HG02938 (cell line): Measurements from ENCODE around the gene GPR161.

Source experiments
- ATAC-seq: cut with Tn5 transposase; IDR thresholded peaks from one replicate; pipeline ENCODE4 v1.9.1; 2021; ENCODE audit warnings: mild to moderate bottlenecking, moderate library complexity; ENCODE audit not compliant: unreplicated experiment

The GPR161 gene

GRCh38 chr1:168148916-168149315 lies 12.2 kb upstream of the GPR161 start:
- no peak for ATAC-seq

GRCh38 chr1:168146626-168147025 lies 9.9 kb upstream of the GPR161 start:
- ATAC-seq = no peak

GRCh38 chr1:168146160-168146539 lies 9.4 kb upstream of the GPR161 start:
- no peak for ATAC-seq

- ATAC-seq = peak; percentile 92
These were observed 8.7 kb upstream of the GPR161 start for GRCh38 chr1:168145184-168146159.

GRCh38 chr1:168141871-168142385 lies 5.2 kb upstream of the GPR161 start:
- ATAC-seq = no peak

DNA sequence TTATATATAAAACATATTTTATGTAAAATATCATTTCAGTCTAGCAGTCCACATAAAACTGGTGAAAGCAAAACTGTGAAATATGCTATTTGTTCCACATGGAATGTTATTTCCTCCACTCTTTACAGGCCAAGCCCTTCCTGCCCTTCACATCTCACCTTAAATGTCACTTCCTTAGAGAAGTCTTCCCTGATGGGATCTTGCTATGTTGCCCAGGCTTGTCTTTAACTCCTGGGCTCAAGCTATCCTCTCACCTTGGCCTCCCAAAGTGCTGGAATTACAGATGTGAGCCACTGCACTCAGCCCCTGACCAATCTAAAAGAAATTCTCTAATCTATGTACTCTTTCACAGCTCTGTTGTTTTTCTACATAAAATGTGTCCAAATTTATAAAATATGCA lies 2.3 kb upstream of the GPR161 start:
- ATAC-seq = no peak

- no peak for ATAC-seq
These were observed 1.4 kb upstream of the GPR161 start for GRCh38 chr1:168138134-168138533.

DNA sequence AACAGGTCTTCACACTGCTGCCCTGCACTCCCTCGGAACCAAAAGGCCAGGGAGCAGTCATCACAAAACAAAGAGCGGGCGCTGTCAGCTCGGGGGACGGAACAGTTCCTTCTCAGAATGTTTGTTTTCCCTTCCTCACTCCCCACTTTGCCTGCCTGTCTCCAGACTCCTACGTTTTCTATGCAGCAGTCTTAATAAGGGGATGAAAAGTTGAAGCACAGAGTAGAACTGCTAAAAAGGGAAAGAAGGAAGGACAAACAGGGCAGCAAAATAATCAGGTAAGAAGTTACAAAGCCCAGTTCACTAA lies 738 bp upstream of the GPR161 start:
- no peak for ATAC-seq

- no peak for ATAC-seq
These were observed 615 bp downstream of the GPR161 start for GRCh38 chr1:168135921-168136708.

GRCh38 chr1:168135116-168135920 lies 1.4 kb downstream of the GPR161 start:
- ATAC-seq = no peak

DNA sequence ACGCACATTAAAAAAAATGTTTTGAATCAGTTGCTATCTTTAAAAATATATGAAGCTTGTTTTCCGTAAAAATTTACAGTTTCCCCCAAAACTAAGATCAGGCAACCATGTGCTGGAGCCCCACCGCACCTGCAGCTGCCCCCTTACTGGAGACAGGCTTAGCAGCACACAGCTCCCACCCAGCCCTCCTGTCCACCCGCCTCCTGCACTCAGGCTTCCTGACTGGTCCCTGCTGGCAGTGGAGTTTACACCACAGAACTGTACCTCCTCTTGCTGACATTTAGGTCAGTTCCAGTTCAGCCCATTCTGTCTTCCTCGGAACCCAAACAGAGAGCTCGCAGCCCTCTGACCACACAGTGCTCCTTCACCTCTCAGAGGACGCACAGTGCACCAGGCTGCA lies 2.1 kb downstream of the GPR161 start:
- ATAC-seq = no peak

GRCh38 chr1:168134132-168134531 lies 2.6 kb downstream of the GPR161 start:
- no peak for ATAC-seq

DNA sequence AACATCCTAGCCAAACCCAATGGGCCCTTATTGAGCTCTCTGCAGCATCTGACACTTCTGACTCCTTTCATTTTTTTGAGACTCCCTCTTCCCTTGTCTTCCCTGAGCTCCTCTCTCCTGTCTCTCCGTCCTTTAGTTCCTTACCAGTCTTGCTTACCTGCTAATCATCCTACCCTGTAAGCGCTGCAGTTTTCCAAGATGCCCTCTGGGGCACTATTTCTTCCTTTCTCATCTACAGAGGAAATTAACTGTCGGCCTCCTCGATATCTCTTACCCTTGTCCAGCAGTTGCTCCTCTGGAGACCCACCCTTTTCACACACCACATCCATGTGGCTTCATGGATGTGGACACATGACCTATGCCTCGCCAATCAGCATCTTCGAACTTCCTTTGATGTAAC lies 6.8 kb downstream of the GPR161 start:
- no peak for ATAC-seq

DNA sequence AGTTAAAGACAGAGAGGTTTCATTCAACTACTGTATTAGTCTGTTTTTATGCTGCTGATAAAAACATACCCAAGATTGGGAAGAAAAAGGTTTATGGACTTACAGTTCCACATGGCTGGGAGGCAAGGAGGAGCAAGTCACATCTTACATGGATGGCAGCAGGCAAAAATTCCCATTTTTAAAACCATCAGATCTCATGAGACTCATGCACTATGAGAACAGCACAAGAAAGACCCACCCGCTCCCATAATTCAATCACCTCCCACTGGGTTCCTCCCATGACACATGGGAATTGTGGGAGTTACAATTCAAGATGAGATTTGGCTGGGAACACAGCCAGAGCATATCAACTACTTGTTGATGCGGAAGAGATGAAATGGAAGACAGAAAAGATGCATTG lies 9.2 kb downstream of the GPR161 start:
- no peak for ATAC-seq

GRCh38 chr1:168125051-168125450 lies 11.7 kb downstream of the GPR161 start:
- ATAC-seq = no peak

DNA sequence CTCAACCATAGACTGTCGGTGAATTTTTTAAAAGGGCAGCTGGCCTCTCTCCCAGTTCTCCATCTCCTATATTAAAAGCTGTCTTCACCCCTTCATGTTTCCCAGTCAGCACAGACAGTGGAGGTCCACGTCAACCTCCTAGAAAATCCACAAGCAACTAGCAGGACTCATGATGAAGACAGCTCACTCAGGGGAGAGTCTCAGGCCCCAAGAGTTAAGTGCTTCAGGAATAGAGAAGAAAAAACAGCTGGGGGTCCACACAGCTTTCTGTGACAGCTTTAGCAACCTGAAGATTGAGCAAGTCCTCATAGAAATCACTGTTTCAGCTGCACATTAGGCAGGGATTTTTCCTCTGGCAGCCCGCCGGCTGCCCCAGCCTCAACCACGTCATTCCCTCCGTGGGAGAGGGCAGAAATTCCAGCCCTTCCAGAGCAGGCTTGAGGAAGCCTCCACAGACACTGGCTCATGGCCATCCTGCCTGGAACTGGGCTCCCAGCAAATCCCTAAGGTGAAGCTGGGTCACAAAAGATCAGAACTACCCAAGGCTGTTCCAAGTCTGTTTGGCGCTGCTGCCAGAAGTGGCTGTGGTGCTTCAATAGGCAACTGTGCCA lies 15.2 kb downstream of the GPR161 start:
- ATAC-seq = no peak

DNA sequence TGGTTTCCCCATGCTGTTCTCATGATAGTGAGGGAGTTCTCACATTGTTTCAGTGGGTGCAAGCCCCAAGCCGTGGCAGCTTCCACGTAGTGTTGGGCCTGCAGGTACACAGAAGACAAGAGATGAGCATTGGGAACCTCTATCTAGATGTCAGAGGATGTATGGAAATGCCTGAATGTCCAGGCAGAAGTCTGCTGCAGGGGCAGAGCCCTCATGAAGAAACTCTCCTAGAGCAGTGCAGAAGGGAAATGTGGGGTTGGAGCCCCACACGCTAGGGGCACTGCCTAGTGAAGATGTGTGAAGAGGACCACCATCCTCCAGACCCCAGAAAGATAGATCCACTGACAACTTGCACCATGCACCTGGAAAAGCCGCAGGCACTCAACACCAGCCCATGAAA lies 17.0 kb downstream of the GPR161 start:
- ATAC-seq = no peak

DNA sequence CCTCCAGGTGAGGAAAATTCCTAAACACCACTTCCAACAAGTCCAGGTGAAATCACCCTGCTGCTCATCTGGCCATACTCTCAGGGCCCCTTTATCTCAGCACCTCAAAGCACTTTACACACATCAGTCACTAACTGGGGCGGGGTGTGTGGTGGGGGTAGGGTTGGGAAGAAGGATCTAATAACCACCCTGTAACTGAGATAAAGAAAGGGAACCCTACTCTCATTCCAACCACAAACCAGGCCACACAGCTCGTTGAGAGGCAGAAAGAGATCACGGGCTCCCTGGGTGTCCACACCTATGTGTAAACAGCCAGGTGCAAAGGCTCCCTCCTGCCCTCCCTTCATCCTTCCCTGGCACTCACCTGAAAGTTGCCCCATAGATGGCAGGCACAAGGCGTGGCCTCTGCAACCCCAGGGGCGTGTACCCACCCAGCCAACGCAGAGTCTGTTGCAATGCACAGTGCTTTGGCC lies 20.4 kb downstream of the GPR161 start:
- no peak for ATAC-seq

DNA sequence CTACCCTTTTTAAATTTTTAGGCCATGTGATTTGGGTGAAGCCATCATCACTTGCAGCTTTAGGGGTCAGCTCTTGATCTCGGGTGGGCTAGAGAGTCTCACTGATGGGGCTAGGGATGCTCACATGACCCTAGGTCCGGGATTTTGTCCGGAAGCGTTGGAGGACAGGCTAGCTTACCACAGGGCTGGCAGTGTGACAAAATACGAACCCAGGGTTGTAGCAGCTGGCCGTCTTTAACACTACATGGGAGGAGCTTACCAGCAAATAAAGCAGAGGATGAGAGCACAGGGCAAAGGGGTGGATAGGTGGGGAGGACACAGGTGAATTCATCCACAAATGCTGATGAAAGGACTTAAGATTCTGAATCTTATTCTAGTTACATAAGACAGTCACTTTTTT lies 21.9 kb downstream of the GPR161 start:
- ATAC-seq = no peak

DNA sequence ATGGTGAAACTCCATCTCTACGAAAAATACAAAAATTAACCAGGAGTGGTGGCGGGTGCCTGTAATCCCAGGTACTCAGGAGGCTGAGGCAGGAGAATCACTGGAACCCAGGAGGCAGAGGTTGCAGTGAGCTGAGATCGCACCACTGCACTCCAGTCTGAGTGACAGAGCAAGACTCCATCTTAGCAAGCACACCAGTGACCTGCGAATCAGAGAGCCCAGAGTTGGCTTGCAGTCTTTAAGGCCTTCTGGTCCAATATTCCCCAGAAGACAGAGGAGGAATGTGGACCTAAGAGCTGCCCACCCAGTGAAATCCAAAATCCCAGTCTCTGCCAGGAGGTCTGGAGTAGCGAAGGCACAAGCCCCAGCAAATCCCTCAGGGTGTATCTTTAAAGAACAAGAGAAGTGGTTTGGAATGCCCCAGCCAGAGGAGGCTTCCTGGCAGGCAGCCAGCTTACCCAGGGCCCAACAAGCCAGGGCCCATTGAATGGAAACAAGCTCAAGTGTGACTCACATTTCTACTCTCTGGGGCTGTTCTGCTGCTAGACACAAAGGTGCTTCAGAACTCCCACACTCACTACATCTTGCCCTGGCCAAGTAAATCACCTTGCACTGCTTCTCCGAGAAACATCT lies 23.9 kb downstream of the GPR161 start:
- no peak for ATAC-seq
